Activated CD4-positive, CD25-positive, alpha-beta regulatory T cell (primary cell): ENCODE results near the gene MTA2.
"Not testable (repeated sequence)": the region's sequence is repeated elsewhere in the genome, so short reads cannot be mapped to it uniquely, and the experiment has no call there.

ENCODE experiments used
- DNase-seq, 4 experiments: peaks; one replicate each; lab custom pipeline; 2025; lab: John Stamatoyannopoulos, UW

The MTA2 gene

GRCh38 chr11:62566247-62566646 is 35.4 kb downstream of the MTA2 start:
- DNase-seq = no peak

GRCh38 chr11:62565100-62565802 is 36.4 kb downstream of the MTA2 start:
- no peak for DNase-seq

- not testable (repeated sequence) for DNase-seq
Observed at GRCh38 chr11:62561677-62562230, 39.9 kb downstream of the MTA2 start.

GRCh38 chr11:62560566-62561103 is 41.0 kb downstream of the MTA2 start:
- peak; percentile 25 to 61 (median 54) for DNase-seq

GRCh38 chr11:62559626-62560025 is 42.0 kb downstream of the MTA2 start:
- DNase-seq = not testable (repeated sequence)

- no peak for DNase-seq
Observed at GRCh38 chr11:62559204-62559603, 42.5 kb downstream of the MTA2 start.

- DNase-seq = no peak
Observed at GRCh38 chr11:62558669-62559068, 43.0 kb downstream of the MTA2 start.

- DNase-seq = no peak
Observed at GRCh38 chr11:62556875-62557631, 44.6 kb downstream of the MTA2 start.

GRCh38 chr11:62556108-62556874 is 45.4 kb downstream of the MTA2 start:
- DNase-seq = peak in 3 of 4 experiments; percentile 22 to 73 (median 71)

- DNase-seq = peak in 1 of 4 experiments; percentile 23
Observed at GRCh38 chr11:62555464-62556107, 46.1 kb downstream of the MTA2 start.

- DNase-seq = no peak
Observed at GRCh38 chr11:62554387-62555167, 47.1 kb downstream of the MTA2 start.

- no peak for DNase-seq
Observed at GRCh38 chr11:62553839-62554361, 47.8 kb downstream of the MTA2 start.

- peak in 2 of 4 experiments; percentile 24 to 28 for DNase-seq
Observed at GRCh38 chr11:62553080-62553838, 48.4 kb downstream of the MTA2 start.

- no peak for DNase-seq
Observed at GRCh38 chr11:62552485-62553079, 49.1 kb downstream of the MTA2 start.

GRCh38 chr11:62550478-62550877 is 51.2 kb downstream of the MTA2 start:
- DNase-seq = not testable (repeated sequence)

GRCh38 chr11:62548545-62549335 is 52.9 kb downstream of the MTA2 start:
- no peak for DNase-seq

GRCh38 chr11:62547691-62548281 is 53.9 kb downstream of the MTA2 start:
- DNase-seq = no peak
